ENCODE measurements around the gene CDC20. TPM values are rescaled to one million over a fixed set of nuclear protein-coding genes. Genes with fewer than 3 reads are reported as not detected.

CDC20 gene
- total and polyA plus RNA-seq, 2 experiments from 2014 or later, result 207 to 252 TPM

DNA sequence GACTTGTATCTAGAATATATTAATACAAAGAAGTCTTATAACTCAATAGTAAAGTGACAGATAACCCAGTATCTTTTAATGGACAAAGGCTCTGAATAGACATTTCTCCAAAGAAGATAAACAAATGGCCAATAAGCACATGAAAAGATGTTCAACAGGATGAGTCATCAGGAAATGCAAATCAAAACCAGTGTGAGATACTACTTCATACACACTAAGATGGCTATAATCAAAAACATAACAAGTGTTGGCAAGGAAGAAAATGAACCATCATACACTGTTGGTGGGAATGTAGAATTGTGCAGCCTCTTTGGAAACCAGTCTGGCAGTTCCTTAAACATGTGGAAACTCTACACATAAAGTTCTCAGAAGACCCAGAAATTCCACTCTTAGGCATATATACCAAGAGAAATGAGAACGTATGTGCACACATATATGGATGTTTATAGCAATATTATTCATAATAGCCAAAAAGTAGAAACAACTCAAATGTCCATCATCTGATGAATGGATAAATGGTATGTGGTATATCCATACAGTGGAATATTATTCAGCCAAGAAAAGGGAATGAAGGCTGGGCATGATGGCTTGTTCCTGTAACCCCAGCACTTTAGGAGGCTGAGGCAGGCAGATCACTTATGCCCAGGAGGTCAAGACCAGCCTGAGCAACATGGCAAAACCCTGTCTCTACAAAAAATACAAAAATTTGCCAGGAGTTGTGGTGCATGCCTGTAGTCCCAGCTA lies 31.1 kb upstream of the CDC20 start:
- DNase-seq (ENCODE audit: low spot score), result no peak
- 0 out of 2 replicates have a peak, but pooled peaks cover 3% of the 10 kb centered on the region for H3K36me3 ChIP-seq (ENCODE audit: insufficient read depth)
- TF ChIP-seq ZNF331 (CRISPR knock-in tag; IDR thresholded peaks at IDR 0.05; ENCODE audit: low read depth) (no peak), JUNB (IDR thresholded peaks at IDR 0.05; ENCODE audit: unreplicated experiment) (no peak), ZNF114 (CRISPR knock-in tag; IDR thresholded peaks at IDR 0.05) (no peak), REST (IDR thresholded peaks at IDR 0.05; ENCODE audit: unreplicated experiment) (no peak), NANOG (IDR thresholded peaks at IDR 0.05; ENCODE audit: borderline replicate concordance) (no peak), POLR2AphosphoS5 (IDR thresholded peaks at IDR 0.05; ENCODE audit: low read depth) (no peak), EZH2phosphoT487 (IDR thresholded peaks at IDR 0.05; ENCODE audit: unreplicated experiment) (no peak), EZH2 (IDR thresholded peaks at IDR 0.05; ENCODE audit: low read depth, unreplicated experiment) (no peak), CREB1 (CRISPR knock-in tag; IDR thresholded peaks at IDR 0.05; ENCODE audit: low read depth) (no peak), STAT1 (IDR thresholded peaks at IDR 0.05; ENCODE audit: unreplicated experiment) (no peak), ETS1 (IDR thresholded peaks at IDR 0.05) (no peak), ZNF462 (CRISPR knock-in tag; IDR thresholded peaks at IDR 0.05) (no peak)
- TF ChIP-seq, protein P1, sequence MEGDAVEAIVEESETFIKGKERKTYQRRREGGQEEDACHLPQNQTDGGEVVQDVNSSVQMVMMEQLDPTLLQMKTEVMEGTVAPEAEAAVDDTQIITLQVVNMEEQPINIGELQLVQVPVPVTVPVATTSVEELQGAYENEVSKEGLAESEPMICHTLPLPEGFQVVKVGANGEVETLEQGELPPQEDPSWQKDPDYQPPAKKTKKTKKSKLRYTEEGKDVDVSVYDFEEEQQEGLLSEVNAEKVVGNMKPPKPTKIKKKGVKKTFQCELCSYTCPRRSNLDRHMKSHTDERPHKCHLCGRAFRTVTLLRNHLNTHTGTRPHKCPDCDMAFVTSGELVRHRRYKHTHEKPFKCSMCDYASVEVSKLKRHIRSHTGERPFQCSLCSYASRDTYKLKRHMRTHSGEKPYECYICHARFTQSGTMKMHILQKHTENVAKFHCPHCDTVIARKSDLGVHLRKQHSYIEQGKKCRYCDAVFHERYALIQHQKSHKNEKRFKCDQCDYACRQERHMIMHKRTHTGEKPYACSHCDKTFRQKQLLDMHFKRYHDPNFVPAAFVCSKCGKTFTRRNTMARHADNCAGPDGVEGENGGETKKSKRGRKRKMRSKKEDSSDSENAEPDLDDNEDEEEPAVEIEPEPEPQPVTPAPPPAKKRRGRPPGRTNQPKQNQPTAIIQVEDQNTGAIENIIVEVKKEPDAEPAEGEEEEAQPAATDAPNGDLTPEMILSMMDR (conservative IDR thresholded peaks at IDR 0.05; ENCODE audit: low read depth in 2 of 2), result no peak
- H3K9me3 Mint-ChIP-seq, result peaks cover 26% of the 10 kb centered on the region
- no peak overlapping the region for H3K27ac Mint-ChIP-seq
- H3K4me1 ChIP-seq (ENCODE audit: insufficient read depth), result no peaks in the 10 kb centered on the region; the same call in 1 of the 2 replicates
- H3K4me3 ChIP-seq, result no peak overlapping the region
- peaks cover 9% of the 10 kb centered on the region for H3K27me3 Mint-ChIP-seq (ENCODE audit: insufficient read depth, low read depth, poor library complexity)
- no peaks in the 10 kb centered on the region for H3K27me3 ChIP-seq (ENCODE audit: insufficient read depth)
- no peak for ATAC-seq
- peaks cover 5% of the 10 kb centered on the region; the same call in 1 of the 2 replicates for H3K9me2 ChIP-seq (ENCODE audit: insufficient read depth)
- no peaks in the 10 kb centered on the region for H3K79me2 ChIP-seq (replicated peaks; ENCODE audit: insufficient read depth)
- H3K4me2 ChIP-seq, result no peak overlapping the region
- H3K4me1 Mint-ChIP-seq, result peaks cover 10% of the 10 kb centered on the region
- no peaks in the 10 kb centered on the region for H4K20me1 ChIP-seq (replicated peaks; ENCODE audit: insufficient read depth)
- no peak overlapping the region for H3K4me3 Mint-ChIP-seq
- no peaks in the 10 kb centered on the region; the same call in 2 of the 3 replicates for H3K36me3 Mint-ChIP-seq (ENCODE audit: low read depth)
- no peak overlapping the region for H2AFZ ChIP-seq
- no peaks in the 10 kb centered on the region for H3F3A ChIP-seq (replicated peaks; ENCODE audit: low read depth)
- no peak overlapping the region for H3K27ac ChIP-seq (ENCODE audit: low read depth)

All from GM23338 (cell line).